NCI-H82 treated with DMSO at 0.1 percent for 48 hours (cell line): Measurements from ENCODE around the gene MXD4.

Experiments
- DNase-seq: peaks from one replicate; lab custom pipeline; 2025; ENCODE audit not compliant: unreplicated experiment; lab: John Stamatoyannopoulos, UW

The MXD4 gene

DNA sequence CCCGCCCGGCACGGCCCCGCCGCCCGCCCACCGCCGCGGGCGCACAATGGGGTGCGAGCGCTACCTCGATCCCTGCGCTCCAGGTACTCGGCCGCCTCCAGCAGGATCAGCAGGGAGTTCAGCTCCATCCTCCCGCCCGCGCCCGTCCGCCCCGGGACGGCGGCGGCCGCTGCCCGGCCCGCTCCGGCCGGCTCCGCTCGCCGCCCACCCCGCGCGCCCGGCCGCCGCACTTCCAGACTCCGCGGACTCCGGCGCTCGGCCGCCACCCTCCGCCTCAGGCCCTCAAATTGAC is at the start of gene MXD4:
Gene MXD4, minus strand, starts transcription at position 257 of the 292 bp plus-strand sequence. Its CDS starts 129 bp downstream, at position 128.
- no peak for DNase-seq

- no peak for DNase-seq
These were observed 45.0 kb upstream of the MXD4 start for GRCh38 chr4:2306773-2307410.

GRCh38 chr4:2305766-2306501 is 44.0 kb upstream of the MXD4 start:
- no peak for DNase-seq

GRCh38 chr4:2304877-2305561 is 43.1 kb upstream of the MXD4 start:
- DNase-seq: no peak

DNA sequence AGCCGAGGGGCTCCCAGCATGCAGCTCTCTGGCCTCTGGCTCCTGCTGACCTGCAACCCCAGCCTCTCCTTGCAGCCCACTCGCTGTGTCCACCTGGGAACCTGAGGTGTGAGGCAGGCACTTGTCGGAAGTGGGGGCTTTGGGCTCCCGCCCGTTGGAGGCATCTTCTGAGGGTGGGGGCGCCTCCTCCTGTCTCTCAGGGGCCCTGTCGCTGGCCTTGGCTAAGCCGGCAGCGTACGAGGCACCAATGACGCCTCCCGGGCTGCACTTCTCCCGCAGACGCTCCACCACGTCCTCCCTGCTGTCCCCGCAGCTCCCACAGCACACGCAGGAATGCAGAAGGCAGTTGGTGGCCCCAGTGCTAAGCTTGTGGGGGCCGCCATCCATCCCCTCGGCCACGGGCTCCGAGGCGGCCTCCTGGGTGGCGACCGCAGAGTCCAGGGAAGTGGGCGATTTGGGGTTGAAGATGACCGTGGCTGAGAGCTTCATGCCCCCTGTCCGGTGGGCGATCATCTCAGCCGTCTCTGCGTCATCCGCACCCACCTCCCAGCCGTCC is 42.5 kb upstream of the MXD4 start:
- DNase-seq: no peak

DNA sequence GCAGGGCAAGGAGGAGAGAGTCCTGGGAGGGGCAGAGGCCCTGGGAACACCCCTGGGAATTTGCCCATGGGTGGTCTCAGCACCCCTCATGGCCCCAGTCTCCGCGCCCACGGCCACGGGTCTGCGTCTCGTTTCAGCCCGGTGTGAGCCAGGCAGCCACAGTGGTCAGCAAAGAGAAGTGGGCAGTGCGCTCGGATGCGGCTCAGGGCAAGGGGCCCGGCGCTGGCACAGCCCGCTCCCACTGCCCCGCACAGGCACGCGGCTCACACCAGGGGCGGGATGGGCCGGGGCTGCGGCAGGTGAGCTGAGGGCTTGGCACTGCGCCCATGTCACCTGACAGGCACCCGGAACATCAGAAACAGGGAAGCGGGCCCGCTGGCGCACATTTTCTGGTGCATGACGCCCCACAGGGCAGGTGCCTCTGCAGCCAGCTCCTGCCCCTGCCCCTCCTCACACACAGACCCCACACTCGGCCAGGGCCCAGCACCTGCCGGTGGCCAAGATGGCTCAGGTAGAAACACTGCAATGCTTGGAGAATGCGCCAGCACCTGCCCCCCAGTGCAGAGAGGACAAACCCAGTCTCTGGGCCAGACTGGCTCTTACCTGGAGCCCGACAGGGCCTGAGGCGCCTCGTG is 41.9 kb upstream of the MXD4 start:
- DNase-seq: no peak

GRCh38 chr4:2303121-2303685 is 41.3 kb upstream of the MXD4 start:
- no peak for DNase-seq

- no peak for DNase-seq
These were observed 40.6 kb upstream of the MXD4 start for GRCh38 chr4:2302387-2303119.

GRCh38 chr4:2301806-2302205 is 39.9 kb upstream of the MXD4 start:
- no peak for DNase-seq

- DNase-seq: no peak
These were observed 39.3 kb upstream of the MXD4 start for GRCh38 chr4:2301225-2301642.

DNA sequence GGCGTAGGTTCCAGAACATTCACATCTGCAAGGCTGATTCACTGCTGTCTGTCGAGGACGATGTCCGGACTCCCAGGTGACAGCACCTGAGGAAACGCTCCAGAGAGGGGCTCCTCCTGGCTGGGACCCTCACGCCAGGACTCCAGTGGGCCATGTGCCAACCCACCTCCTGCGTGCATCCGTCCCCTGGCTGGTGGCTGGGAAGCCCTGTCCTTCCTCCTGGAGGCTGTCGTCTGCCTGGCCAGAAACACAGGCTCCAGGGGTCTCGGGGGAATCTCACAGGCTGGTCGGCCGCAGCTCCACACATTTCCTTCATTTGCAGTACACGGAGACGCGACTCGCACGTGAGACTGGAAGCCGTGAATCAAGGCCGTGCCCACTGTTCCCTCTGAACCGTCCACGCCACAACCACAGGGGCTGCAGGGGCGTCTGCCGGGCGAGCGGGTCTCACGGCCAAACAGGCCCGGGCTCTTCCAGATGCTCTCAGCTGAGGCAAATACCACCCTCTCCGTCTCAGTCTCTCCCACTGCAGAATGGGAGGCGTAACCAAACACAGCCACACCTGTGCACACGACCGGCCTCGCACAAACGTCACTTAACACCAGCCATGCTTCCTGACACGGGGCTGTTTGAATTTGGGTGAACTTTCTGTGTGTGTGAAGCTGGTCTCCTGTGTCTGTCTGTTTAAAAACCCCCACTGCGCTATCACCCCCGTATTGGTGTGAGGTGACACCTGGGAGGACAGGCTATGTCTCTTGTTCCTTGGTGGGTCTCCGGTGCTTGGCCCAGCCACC is 38.7 kb upstream of the MXD4 start:
- no peak for DNase-seq

GRCh38 chr4:2299794-2300193 is 37.9 kb upstream of the MXD4 start:
- no peak for DNase-seq

DNA sequence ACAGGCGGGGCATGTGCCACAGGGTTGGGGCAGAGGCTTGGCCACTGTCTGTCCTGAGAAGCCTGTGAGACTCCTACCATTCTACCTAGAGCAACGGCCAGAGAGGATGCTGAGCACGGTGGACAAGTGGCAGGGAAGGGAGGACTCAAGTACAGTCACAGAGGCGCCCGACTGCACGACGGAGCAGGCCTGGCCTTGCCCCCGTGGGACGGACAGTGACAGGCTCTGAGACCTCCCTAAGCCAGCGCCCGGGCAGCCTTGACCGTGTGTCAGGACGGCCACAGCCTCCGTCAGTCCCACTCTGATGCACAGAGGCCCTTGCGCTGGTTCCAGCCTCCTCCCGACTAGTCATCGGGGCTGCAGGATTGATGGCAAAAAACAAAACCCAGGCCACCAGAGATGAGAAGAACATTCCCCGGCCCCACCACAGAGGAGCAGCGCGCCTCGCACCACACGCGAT is 36.7 kb upstream of the MXD4 start:
- no peak for DNase-seq

GRCh38 chr4:2297606-2298531 is 36.0 kb upstream of the MXD4 start:
- no peak for DNase-seq

GRCh38 chr4:2296631-2297601 is 35.0 kb upstream of the MXD4 start:
- DNase-seq: no peak

- DNase-seq: no peak
These were observed 34.1 kb upstream of the MXD4 start for GRCh38 chr4:2295900-2296442.

DNA sequence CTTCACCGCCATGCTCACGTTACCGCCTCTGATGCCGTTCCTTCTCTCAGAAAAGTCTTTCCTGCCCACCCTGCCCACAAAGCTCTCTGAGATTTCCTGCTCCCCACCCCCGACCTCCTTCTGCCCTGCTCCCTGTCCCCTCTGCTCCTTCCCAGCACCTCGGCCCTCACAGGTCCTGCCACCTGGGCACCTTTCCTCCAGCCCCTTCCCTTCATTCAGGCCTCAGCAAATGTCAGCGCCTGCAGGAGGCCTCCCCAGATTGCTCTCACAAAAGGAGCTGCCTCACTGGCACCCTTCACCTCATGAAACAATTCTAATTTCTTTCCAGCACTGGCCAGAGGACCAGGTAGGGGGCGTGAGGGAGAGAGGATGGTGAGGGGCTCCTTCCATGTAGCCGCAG is 33.6 kb upstream of the MXD4 start:
- DNase-seq: no peak
